Dedifferentiated amniotic fluid mesenchymal stem cell (primary cell): ENCODE results near the gene DLEU7.

Experiments
- DNase-seq: peaks from one replicate; pipeline ENCODE4 v3.0.0-alpha.2; 2016; ENCODE audit errors: extremely low spot score

Gene DLEU7

GRCh38 chr13:50793026-50793425 is 50.5 kb downstream of the DLEU7 start:
- DNase-seq: no peak

- DNase-seq: no peak
These were observed 54.8 kb downstream of the DLEU7 start for GRCh38 chr13:50788551-50789210.

- no peak for DNase-seq
These were observed 55.9 kb downstream of the DLEU7 start for GRCh38 chr13:50787316-50788195.

GRCh38 chr13:50783717-50784290 is 59.7 kb downstream of the DLEU7 start:
- no peak for DNase-seq

GRCh38 chr13:50783066-50783465 is 60.4 kb downstream of the DLEU7 start:
- no peak for DNase-seq

GRCh38 chr13:50780201-50781015 is 63.1 kb downstream of the DLEU7 start:
- no peak for DNase-seq

GRCh38 chr13:50779443-50780200 is 63.9 kb downstream of the DLEU7 start:
- DNase-seq: no peak
